GM18499 (cell line): Measurements from ENCODE around the gene PARP6.
"Not testable (repeated sequence)": the region's sequence is repeated elsewhere in the genome, so short reads cannot be mapped to it uniquely, and the experiment has no call there.

Experiments
- ATAC-seq: cut with Tn5 transposase; IDR thresholded peaks from one replicate; pipeline ENCODE4 v1.9.1; 2021; ENCODE audit warnings: moderate number of reproducible peaks; ENCODE audit not compliant: insufficient read depth, unreplicated experiment

The PARP6 gene

DNA sequence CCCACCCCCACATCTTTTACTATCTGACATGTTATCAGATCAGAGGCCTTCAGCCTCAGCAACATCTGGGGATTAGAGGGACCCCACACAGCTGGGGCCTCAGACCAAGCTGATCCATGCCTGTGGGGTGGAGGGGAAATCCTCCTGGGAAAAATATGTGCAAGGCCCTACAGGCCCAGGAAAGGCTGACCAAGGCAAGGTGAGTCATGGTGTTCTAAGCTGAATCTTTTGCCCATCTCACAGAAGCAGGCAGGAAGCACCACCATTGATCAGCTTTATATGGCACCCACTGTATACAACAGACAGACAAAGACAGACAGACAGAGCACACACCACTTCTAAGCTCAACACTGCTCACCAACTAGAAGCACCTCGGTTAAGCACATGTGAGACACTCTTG, 12.4 kb upstream of the PARP6 start:
- no peak for ATAC-seq

DNA sequence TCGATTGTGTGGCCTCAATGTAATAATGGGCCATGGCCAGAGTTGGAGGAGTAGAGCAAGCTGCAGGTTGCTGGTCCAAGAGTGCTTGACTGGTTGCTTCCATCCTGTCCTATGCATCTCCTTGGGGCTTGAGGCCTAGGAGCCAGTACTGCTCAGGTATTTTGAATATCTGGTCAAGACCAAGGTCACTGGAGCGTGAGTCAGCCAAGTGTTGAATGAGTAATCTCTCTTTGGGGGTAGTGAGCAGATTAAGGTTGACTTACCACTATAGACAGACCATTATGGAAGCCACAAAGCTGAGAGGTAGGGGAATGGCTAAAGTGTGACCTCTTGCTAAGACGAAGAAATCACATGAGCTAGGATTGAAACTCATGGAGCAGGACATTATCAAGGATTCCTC, 9.4 kb upstream of the PARP6 start:
- no peak for ATAC-seq

DNA sequence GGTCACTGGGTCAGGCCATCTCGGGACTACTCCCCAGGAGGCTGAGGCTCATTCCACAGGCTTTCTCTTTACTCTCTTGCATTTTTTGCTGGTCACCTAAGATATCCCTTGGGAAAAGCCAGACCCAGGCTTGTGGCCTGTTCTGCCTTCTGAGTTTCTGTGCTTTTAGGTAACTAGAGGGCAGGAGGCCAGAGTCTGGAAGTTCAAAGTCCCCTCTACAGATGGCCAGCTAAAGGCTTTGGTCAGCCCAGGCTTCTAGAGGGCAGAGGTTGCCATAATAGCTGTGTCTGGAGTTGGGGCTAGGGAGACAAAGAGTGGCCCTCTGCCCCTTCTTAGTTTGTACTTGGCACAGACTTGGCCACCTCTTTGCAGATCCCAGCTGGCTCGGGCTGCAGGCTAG, 8.4 kb upstream of the PARP6 start:
- ATAC-seq, result no peak

DNA sequence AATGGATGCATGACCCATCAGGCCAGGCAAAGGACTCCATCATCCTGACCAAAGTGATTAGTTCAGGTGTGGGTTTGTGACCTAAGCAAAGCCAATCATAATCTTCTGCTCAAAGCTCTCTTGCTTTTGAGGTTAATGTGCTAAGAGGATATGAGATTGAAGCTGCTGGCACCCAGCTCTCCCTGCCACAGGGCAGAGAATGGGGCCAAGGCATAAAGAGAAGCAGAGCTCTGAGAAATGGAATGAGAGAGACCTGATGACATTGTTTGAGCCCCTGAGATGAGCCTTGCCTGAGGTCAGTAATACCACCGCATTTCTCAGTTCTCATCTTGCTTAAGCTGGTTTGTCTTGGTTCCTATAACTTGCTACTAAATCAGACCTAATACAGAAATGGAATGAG, 6.4 kb upstream of the PARP6 start:
- no peak for ATAC-seq

DNA sequence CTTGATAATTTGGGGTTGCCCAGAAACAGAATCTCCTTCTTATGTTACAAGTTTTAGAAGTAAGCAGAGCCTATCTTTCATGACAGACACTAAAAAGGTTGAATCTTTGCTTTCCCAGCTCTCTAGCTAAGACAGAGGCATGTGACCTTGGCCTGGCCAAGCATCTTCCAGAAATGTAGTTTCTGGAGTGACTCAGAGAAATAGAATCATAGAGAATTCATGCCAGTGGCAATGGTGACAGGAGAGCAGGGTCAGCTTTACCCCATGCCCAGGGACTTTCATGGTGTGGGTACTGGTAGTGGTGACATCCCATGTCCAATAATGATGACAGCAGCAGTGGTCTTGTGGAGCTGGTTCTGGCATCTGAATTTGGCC, 4.0 kb upstream of the PARP6 start:
- no peak for ATAC-seq

DNA sequence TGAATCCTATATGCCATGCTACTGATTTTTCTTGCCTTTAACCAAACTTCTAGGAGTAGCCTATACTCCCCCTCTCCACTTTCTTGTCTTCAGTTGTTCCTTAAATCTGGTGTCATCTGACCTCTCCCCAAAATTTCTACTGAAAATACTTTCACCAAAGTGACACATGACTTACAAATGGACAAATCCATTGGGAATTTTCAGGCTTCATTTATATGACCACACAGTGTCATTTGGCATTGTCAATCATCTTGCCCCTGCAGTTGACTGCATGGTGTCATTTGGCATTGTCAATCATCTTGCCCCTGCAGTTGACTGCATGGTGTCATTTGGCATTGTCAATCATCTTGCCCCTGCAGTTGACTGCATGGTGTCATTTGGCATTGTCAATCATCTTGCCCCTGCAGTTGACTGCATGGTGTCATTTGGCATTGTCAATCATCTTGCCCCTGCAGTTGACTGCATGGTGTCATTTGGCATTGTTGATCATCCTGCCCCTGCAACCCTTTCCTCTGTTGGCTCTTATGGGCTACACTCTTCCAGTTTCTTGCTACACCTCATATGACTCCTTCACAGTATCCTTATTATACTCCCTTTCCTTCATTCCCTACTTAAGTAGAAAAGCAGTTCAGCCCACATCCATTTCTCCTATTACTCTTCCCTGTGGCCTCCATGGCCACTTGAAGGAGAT, 3.4 kb upstream of the PARP6 start:
- ATAC-seq, result not testable (repeated sequence)

DNA sequence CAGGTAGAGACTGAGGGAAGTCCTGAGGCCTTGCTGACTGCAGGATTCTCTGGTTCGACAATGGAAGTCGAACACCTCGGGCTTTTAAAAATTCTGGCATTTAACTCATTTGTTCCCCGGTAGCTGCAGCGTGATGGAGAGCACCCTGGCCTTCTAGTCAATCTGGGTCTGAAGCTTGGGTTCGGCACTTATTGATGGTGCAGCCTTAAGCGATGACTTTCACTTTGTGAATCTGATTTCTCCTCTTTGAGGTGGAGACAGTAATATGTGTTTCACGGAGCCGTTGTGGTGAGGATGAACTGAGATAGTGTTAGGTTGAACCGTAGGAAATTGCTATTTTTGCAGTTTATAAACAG, 621 bp upstream of the PARP6 start:
- ATAC-seq, result no peak

DNA sequence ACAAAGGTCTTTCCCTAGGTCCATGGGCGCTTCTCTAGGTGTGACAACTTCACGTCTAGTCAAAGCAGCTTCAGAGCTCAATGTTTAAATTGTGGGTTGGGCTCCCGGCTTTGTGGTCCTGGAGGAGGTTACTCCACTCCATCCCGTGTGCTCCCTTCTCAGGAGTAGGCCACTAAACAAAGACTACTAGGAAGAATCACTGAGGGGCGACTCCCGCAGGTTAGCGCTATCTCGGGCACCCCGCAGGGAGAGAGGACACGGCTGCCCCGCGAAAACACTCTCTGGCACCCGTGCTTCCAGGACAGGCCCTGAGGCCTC, 500 bp downstream of the PARP6 start:
- peak; percentile 2 for ATAC-seq

DNA sequence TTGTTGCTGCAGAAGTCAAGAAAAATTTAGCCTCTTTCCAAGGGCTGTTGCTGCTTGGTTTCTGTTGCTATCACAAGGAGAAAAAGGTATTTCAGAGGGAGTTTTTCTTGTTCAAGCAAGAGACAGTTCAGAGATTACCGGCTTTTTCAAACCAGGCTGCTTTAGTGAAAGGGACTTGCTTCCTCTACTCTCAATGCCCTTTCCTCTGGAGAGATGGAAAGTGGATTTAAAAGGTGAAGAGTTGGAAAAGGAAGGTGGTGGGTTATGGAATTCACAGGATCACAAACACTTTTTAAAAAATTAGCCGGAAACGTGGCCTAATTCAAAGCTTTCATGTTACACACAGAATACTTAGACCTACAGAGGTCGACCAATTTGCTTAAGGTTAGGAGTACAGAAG, 1.1 kb downstream of the PARP6 start:
- no peak for ATAC-seq

DNA sequence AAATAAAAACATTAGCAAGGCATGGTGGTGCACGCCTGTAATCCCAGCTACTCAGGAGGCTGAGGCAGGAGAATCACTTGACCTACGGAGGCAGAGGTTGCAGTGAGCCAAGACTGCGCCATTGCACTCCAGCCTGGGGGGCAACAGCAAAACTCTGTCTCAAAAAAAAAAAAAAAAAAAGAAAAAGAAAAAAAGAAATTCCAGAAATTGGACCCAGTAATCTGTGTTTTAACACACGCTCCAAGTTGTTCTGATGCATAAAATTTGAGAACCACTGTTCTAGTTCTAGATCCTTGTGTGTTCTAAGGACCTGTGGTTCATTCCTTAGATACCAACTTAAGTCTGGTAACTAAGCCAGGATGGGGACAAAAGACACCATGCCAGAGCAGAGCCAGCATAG, 2.6 kb downstream of the PARP6 start:
- no peak for ATAC-seq

DNA sequence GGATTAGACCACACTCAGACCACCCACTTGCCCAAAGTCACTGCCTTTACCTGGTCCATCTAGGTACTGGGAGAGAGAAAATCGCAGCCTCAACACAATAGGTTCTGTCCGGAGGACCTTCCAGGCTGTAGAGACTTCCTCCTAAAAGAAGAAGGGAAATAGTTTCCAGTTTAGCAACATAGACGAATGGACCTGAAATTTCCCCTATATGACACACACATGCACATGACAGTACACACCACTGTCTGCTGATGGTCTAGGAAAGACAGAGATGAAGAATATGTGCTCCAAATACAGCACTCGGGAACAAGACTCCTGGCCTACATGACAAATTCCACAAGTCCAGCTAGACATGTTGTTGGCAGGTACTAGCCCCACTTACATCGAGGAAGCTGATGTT, 7.3 kb downstream of the PARP6 start:
- ATAC-seq, result no peak

DNA sequence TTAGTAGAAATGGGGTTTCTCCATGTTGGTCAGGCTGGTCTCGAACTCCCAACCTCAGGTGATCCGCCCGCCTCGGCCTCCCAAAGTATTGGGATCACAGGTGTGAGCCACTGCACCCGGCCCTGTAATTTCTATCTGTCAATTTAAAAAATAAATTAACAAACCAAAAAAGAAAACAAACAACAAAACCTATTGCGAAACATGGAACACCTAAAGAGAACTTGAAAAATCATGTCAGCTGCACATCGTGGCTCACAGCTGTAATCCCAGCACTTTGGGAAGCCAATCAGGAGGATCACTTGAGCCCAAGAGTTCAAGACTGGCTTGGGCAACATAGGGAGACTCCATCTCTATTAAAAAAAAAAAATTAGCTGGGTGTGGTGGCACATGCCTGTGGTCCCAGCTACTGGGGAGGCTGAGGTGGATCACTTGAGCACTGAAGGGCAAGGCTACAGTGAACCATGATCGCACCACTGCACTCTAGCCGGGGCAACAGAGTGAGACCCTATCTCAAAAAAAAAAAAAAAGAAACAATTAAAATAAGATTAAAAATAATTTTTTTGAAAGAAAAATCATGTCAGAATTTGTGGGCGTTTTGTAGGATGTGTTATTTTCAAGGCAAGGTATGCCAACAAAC, 19.6 kb downstream of the PARP6 start:
- no peak for ATAC-seq

DNA sequence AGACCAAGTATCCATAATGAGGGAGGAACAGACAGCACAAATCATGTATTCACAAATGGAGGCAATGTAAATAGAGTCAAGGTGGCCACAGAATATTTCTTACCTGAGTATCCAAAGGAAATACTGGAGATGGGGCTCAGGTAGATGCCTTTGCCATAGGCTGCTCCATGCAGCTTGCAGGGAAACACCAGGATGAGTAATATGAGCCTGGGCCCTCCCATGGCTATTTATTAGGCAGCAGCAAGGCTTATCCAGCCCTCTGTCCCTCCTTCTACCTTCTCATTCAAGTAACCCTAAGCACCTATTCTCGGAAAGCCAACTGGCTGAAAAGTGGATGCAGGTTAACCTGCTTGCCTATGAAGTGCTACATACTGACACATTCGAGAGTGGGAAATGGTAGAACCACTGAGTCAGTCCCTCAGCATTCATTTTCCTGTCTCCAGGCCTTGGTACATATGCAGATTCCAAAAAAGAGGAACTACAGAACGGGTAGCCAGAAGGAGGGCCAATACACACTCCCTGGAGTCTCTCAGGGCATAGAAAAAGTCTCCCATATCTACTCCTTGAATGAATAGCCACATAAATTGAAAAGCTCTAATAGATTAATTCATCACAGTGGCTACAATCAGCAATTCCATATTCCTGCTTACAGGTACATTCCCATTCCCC, 23.1 kb downstream of the PARP6 start:
- ATAC-seq, result no peak

DNA sequence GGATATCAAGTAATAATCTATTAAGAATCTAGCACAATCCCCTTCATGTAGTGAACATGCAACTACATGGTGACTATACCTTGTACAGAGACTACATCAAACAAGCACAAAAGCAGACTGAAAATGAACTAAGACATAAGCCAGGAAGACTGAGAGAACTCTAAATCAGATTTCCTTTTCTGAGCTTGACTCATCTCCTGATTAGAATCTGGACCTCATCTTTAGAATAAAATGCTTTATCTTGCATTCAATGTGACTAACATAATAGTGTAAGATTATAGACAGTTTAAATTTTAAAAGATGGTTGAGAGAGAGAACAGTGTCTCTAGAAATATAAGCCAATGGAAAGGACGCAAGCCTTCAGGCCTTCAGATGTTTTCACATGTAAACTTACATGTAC, 23.8 kb downstream of the PARP6 start:
- no peak for ATAC-seq

DNA sequence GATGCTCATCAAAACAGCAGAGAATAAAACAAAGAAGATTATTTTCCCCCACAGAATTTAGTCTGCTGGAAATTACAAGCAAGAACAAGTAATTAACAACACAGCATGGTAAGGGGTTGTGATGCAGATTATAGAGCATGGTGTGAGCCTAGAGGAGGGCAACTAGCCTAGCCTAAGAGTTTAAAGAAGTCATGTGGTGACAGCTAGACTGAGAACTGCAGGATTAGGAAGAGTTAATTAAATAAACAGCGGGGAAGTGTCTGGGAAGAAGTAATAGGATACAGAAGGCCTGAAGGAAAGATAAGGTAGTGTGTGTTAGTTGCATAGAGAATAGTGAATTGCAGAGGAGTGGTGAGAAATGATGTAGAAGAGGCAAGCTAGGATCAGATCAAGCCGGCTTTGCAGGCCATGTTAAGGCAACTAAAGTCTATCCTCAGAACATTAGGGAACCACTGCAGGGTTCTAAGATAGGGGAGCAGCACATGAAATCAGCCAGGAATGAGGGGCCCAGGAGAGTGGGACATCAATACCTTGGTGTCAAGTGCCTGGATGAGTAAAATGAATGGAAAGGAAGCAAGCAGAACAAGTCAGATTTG, 29.5 kb downstream of the PARP6 start:
- no peak for ATAC-seq

DNA sequence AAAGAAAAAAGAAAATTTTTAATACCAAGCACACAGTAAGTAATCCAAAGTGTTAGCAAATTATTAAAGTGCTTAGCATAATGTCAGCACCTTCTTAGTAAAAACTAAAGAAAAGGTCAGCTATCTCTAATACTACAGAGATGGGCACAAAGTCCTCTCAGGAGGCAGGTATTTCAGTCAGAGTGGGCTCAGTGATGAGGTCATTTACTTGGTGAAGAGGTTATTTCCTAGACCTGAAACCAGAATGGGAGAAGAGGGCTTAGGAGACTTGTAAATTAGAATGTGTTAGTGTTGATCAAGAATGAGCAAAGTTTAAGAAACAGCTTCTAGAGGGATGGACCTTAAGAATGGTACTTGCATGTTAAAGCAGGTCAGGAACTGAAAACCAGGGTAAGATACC, 32.7 kb downstream of the PARP6 start:
- ATAC-seq, result no peak

DNA sequence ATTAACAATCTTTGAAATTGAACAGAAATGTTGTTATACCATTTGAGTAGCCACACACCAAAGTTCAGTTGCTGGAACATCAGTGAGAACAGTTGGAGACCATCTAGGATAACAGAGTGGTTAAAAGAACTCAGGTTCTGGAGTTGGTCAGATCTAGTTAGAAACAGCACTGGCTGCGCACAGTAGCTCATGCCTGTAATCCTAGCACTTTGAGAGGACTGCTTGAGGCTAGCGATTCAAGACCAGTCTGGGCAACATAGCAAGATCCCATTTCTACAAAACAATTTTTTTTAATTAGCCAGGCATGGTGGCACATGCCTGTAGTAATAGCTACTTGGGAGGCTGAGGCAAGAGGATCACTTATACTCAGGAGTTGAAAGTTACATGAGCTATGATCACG, 33.8 kb downstream of the PARP6 start:
- ATAC-seq, result no peak

DNA sequence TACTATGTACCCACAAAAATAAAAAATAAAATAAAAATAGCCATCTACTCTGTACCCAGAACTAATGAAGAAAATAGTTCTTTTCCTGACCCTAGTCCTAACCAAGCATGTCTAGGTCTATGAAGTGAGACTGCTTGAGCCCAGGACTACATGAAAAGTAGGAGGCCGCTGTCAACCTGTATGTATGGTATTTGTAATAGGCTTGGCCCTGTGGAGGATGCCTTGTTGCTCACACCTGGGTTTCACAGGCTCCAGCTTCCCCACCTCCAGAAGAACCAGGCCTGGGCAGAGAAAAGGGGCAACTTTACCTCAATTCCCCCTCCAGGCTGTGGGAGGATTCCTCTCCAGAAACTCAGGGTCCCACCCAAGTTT, 34.5 kb downstream of the PARP6 start:
- ATAC-seq, result no peak

DNA sequence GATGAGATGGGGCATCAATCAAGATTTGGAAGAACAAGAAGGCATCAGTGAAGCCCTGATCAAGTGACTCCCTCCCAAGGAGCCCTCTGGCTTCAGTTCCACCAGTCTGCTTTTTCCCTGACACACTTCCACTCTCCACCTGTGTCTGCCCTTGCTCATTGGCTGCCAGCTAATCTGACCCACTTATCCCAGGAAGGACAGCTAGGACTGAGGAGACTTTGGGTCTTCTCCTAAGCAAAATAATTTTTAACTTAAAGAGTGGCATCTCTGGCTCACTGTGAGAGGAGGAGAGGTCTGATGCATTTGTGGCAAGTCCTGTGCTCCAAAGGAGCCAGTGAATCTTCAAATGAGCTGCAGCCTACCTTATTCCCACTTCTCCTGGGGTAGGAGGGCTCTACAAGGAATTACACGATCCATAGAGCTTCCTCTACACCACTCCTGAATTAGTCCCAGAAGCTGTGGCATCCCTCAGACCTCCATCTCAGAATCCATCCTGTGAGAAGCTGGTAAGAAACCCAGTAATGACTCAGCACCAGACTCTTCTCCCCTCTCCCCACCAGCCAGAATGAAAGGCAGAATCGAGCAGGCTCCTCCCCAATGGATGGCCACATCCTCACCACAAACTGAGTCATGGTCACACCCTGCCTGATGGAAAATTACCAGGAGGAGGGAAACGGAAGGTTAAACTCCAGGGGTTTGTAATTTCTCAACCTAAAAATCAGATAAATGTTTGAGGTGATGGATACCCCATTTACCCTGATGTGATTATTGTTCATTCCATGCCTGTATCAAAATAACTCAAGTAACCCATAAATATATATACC, 35.1 kb downstream of the PARP6 start:
- no peak for ATAC-seq

DNA sequence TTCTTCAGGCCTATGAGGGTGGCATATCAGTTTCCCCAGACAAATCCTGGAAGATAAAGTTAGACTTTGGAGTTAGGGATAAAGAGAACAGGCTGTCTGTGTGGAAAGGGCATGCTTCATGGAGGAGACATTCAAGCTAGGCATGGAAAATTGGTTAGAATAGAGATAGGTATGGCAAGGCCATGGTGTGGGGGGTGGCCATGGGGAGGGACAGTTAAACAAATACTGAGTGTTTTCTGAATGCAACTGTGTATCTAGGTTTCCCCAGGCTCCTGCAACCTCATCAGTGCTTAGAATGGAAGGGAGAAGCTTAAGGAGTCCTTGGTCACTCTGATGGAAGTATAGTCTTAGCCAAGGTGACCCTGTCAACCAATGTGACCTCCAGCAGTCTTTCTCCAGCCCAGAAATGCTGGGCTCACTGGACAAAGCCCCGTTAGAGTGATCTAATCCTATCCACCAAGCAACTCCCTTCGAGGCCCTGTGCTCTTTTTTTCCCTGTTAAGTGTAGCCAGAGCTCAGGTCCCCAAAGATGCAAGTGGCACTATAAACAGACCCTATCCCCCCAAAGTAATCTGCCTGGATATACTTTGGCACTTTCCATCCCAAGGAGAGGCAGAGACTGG, 35.9 kb downstream of the PARP6 start:
- no peak for ATAC-seq

DNA sequence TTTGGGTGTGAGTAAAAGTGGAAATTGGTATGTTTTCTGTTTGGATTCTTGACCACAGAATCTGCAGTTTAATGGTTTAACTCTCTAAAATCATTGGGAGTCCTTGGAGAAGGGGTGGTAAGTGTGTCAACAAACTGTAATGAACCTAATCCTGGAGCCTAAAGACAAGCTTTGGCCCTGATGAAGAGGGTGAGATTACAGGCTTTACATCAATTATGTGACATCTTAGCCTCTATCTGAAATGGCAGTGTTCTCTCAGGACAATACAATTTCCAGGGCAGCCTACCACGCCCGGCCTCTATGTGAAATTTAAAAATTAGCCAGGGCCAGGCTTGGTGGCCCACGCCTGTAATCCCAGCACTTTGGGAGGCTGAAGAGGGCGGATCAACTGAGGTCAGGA, 37.1 kb downstream of the PARP6 start:
- ATAC-seq, result no peak
